Activated T-cell treated with anti-CD3 and anti-CD28 coated beads for 1 hour (primary cell): ENCODE measurements around the gene PRTG.
"Not testable (repeated sequence)": the region's sequence is repeated elsewhere in the genome, so short reads cannot be mapped to it uniquely, and the experiment has no call there.

Experiments
- DNase-seq: peaks from one replicate; pipeline ENCODE4 v3.0.0-alpha.2; 2020; ENCODE audit warnings: low read depth

PRTG gene

DNA sequence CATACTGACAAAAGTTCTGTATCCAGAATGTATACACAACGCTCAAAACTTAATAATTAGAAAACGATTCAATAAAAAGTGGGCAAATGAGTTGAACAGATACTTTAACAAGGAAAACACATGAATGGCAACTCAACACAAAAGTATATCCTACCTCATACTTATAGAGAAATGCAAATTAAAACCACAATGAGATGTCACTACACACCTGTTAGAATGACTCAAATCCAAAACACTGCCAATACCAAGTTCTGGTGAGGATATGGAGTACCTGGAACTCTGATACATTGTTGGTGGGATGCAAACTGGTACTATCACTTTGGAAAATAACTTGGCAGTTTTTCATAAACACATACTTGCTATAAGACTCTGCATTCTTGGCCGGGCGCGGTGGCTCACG lies 42.1 kb downstream of the PRTG start:
- DNase-seq: no peak

DNA sequence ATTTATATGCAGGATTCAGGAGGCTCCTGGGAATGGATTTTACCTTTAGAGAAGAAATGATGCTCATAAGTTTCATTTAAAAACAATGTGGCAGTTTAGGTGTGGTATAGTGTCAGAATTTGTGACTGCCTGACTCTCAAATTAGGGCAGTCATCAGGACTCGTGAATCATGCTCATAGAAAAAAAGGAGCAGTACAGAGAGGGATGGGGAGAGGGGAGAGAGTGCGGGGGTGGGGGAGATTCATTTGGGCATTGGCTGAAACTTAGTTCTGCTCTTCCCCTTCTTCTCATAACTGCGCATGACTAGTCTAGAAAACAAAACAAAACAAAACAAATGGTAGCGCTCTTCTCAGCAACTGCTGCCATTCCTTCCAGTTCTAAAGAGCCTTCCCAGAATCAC lies 44.3 kb downstream of the PRTG start:
- DNase-seq: no peak

DNA sequence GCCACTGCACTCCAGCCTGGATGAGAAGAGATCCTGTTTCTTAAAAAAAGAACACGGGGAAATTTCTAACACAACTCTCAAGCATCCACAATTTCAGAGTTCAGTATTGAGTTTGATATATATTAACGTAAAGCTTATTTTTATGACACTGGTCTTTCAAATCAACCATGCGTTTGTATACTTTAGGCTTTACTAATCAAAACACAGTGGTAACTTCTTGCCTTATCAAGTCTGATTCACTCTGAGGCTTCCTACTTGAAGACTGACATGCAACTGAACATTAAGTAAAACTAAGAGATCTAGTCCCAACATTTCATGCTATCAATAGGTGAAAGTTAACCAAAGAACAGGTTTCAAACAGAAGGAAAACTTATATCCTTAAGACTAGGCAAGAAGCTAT lies 46.7 kb downstream of the PRTG start:
- DNase-seq: no peak

GRCh38 chr15:55695432-55695831 lies 47.5 kb downstream of the PRTG start:
- no peak for DNase-seq

- DNase-seq: no peak
These were observed 48.3 kb downstream of the PRTG start for GRCh38 chr15:55694652-55695150.

- not testable (repeated sequence) for DNase-seq
These were observed 49.8 kb downstream of the PRTG start for GRCh38 chr15:55693116-55693515.

GRCh38 chr15:55687792-55688191 lies 55.2 kb downstream of the PRTG start:
- no peak for DNase-seq

DNA sequence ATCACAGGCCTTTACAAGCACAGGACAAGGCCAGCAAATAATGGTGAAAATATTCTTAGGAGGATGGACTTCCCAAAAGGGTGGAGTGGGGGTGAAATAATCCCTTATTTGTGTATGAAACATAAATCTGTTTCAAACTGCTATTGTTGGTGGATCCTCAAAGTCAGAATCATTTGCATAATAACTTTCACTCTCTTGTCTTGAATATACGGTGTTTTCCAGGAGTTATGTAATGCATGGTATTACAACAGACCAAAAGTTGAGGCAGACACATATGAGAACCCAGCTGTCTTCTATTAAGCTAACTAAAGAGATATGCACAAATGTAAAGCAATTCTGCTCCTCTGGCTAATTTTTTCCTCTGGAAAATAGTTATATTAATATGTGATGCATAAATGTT lies 57.7 kb downstream of the PRTG start:
- no peak for DNase-seq

DNA sequence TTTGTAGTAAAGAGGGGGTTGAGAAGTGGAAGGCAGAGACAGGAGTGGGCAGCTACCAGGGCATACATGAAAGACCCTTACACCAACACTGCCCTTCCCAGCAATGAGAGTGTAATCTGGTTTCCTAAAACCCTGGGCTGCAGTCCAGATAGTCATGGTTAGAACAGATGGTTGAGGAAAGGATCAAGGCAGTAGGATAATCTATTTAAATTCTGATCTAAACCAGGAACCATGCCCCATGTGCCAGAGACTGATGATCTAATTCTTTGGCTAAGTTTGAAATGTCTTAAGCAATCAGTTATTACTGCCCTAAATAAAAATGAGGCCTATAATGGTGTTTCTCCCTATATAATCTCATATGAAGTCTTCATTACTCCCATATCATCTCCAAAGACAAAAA lies 59.6 kb downstream of the PRTG start:
- no peak for DNase-seq

- DNase-seq: no peak
These were observed 61.3 kb downstream of the PRTG start for GRCh38 chr15:55681631-55682030.

DNA sequence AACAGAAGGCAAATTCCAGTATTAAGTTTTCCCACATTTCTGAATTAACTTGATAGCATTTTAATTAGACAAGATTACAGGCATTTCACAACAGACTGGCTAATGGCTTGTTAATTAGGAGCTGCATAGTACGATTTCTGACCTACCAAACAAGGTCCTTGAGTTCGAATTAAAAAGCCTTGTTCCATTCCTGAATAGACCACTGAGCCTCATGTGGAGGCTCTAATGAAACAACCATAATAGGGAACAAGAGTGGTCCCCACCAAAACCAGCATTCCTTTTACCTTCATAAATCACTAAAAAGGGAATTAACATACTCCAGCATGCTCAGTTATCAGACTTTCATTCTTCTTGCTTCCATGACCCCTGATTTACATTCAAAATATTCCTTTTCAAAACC lies 66.4 kb downstream of the PRTG start:
- DNase-seq: no peak

DNA sequence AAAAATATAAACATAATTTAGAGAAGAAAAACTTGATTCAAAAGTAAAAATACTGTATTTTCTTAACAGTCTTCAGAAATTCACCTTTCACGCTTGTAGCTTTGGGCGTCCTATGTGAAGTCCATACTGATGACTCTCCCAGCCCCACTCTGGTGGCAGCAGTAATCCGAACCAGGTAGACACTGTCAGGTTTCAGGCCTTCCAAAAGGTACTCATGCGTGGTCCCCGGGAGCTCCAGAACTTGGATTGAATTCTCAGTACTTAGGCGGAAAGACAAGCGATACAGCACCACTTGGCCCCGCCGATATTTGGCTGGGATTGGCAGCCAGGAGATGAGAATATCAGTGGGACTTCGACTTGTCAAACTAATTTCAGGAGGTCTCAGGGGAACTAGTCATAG lies 69.7 kb downstream of the PRTG start:
- DNase-seq: no peak

DNA sequence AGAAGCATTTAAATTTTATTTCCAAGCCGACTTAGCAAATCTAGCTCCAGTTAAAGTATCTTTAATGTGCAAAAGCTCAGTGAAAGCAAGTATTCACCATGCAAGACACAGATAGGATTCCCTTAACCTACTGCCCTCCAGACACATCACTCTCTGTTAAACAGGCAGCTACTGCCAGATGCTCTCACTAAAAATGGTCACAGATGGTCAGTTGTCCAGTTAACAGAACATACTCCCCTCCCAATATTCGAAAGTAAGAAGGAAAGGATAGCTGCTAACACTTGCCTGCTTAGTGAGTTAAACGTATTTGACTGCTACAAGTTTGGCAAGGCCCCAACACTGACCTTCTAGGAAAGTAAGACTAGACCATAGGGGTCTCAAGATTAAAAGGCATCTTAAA lies 73.7 kb downstream of the PRTG start:
- DNase-seq: no peak

- DNase-seq: no peak
These were observed 77.2 kb downstream of the PRTG start for GRCh38 chr15:55665605-55666227.

- DNase-seq: no peak
These were observed 81.5 kb downstream of the PRTG start for GRCh38 chr15:55661428-55661827.

DNA sequence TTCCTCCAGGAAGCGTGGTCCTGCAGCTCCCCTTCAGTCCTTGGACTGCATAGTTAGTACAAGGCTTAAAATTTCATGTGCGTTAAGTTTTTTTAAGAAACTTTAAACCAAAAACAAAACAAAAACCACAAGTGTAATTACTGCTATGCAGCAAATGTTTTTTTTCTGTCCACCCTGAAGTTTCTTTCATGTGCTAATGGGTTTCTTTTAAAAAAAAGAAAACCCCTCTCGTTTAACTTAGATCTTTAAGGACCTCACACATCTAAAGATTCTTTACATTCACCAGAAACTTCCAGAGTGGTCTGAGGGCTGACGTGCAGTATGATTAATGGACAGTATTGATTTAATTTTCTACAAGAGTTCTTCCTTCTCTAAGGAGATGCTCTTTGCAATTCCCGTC lies 82.8 kb downstream of the PRTG start:
- no peak for DNase-seq

DNA sequence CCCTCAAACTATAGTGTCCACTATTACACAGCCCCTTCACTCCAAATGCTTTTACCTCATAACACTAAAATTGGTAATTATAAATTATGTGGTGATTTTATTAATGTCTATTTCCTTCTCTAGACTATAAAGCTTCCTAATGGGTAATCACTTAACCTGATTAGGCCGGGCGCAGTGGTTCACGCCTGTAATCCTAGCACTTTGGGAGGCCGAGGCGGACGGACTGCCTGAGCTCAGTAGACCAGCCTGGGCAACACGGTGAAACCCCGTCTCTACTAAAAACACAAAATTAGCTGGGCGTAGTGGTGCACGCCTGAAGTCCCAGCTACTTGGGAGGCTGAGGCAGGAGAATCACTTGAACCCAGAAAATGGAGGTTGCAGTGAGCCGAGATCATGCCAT lies 83.5 kb downstream of the PRTG start:
- no peak for DNase-seq

DNA sequence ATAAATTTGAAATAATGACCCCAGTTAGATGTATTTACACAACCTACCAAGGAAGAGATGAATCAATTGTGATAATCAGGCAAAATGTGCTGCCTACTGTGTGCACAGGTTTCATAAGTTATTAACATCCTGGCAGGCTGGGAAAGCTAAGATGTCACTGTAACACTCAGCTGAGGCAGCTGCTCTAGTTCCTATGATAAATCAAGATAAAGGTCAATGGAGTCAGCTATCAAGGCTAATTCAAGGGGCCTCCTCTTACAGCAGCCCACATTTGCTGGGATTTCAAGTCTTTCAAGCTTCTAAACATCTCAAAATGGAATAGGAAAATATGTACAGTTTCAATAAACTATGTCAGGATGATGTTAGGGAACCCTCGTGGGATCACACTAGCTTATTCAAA lies 84.1 kb downstream of the PRTG start:
- no peak for DNase-seq

- DNase-seq: no peak
These were observed 88.4 kb downstream of the PRTG start for GRCh38 chr15:55654561-55655031.

- no peak for DNase-seq
These were observed 90.0 kb downstream of the PRTG start for GRCh38 chr15:55652909-55653495.

- no peak for DNase-seq
These were observed 90.6 kb downstream of the PRTG start for GRCh38 chr15:55652359-55652758.

DNA sequence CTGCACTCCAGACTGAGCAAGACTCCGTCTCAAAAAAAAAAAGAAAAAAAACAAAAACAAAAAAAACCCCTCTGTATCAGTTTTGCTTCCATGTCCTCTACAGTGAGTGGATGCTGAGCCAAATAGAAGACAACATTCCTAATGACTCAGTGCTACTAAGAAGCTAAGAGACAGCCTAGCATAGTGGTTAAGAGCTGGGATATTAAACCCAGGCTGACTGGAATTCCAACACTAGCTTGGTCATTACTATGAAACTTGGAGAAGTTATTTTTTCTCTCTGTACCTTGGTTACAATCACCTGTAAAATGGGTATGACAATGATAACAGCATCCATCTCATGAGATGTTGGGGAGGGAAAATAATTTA lies 93.9 kb downstream of the PRTG start:
- DNase-seq: no peak

- DNase-seq: no peak
These were observed 104.2 kb downstream of the PRTG start for GRCh38 chr15:55638764-55639163.

DNA sequence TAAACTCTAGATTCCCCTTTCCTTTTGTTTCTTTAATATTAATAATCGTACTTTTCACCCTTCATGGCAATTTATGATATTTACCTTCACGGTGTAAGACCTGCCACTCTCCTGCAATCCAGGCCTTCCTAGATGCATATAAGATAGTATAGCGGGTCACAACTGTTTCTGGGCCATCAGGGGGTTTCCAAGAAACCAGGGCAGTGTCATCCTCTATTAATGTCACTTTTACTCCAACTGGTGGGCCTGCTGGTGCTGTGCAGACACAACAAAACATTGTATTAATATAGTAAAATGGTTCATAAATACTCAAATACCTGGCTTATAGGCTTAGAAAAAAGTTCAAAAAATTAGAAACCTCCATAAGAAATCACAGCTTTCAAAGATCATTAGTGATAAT lies 105.9 kb downstream of the PRTG start:
- no peak for DNase-seq
